Muscle layer of colon (tissue), 2 donors: ENCODE data around the gene RAB11FIP4.
"Not testable (repeated sequence)": the region's sequence is repeated elsewhere in the genome, so short reads cannot be mapped to it uniquely, and the experiment has no call there.

ENCODE experiments used
- H3K27ac ChIP-seq: one replicate; pipeline ENCODE4 v1.7.0; 2013; ENCODE audit warnings: low read depth, mild to moderate bottlenecking, low read length, moderate library complexity
- H3K27me3 ChIP-seq, 2 donors: one replicate each; pipeline ENCODE4 v1.7.0; 2013; ENCODE audit warnings: low read length in 2 of 2, mild to moderate bottlenecking in 2 of 2; ENCODE audit not compliant: insufficient read depth in 2 of 2, control insufficient read depth in 1 of 2
- H3K36me3 ChIP-seq: one replicate; pipeline ENCODE4 v1.7.0; 2013; ENCODE audit warnings: mild to moderate bottlenecking, low read length; ENCODE audit not compliant: insufficient read depth
- H3K4me1 ChIP-seq: one replicate; pipeline ENCODE4 v1.7.0; 2013; ENCODE audit warnings: mild to moderate bottlenecking, low read length; ENCODE audit not compliant: insufficient read depth
- H3K4me3 ChIP-seq, 2 donors: one replicate each; pipeline ENCODE4 v1.7.0; 2013; ENCODE audit warnings: low read length in 2 of 2, low read depth in 1 of 2, mild to moderate bottlenecking in 1 of 2, moderate library complexity in 1 of 2
- H3K9ac ChIP-seq: one replicate; pipeline ENCODE4 v1.7.0; 2013; ENCODE audit warnings: low read length
- H3K9me3 ChIP-seq: one replicate; pipeline ENCODE4 v1.7.0; 2013; ENCODE audit warnings: mild to moderate bottlenecking, low read length
- donor health status: abdominal sarcoma.
- donor health status: Adenocarcinoma of cecum.

The RAB11FIP4 gene

DNA sequence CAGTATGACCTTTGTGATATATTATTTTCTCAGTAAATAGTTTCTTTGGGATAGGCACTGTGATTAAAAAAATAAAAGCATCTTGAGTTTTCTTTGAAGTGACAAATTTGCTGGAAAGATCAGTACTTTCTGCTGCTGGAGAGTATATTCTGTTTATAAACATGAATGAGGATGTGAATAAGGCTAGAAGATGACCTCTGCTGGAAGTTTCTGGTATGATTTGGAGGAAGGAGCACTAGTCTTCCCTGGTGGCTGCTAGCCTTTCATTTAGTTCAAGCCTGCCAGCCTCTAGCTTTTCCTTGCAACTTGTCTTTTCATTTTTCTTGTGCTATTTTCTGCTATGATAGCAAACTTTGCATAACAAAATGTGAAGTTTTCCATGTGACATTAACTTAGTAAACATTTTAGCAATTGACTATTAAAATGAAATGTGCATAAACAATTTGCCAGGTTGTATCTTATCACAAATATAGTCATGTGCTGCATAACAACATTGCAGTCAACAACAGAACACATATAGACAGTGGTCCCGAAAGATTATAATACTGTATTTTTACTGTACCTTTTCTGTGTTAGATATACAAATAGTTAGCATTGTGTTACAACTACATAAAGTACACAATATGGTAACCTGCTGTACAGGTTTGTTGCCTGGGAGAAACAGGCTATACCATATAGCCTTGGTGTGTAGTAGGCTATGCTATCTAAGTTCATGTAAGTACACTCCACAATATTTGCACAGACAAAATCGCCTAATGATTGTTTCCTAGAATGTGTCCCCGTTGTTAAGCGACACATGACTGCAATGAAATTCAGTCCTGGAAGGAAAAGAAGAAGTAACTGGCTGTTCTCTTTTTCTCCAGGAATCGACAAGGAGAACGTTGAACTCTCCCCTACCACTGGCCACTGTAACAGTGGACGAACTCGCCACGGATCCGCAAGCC lies 18.1 kb upstream of the RAB11FIP4 start:
- no peak overlapping the region for H3K4me3 ChIP-seq
- H3K9me3 ChIP-seq: no peaks in the 10 kb centered on the region
- H3K4me1 ChIP-seq: no peaks in the 10 kb centered on the region
- peaks cover 13% of the 10 kb centered on the region for H3K36me3 ChIP-seq
- no peaks in the 10 kb centered on the region for H3K27me3 ChIP-seq
- no peak overlapping the region for H3K27ac ChIP-seq
- H3K9ac ChIP-seq: no peak overlapping the region

DNA sequence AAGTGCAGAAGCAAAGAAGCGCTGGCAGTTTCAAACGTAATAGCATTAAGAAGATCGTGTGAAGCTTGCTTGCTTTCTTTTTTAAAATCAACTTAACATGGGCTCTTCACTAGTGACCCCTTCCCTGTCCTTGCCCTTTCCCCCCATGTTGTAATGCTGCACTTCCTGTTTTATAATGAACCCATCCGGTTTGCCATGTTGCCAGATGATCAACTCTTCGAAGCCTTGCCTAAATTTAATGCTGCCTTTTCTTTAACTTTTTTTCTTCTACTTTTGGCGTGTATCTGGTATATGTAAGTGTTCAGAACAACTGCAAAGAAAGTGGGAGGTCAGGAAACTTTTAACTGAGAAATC lies 17.4 kb upstream of the RAB11FIP4 start:
- H3K36me3 ChIP-seq: peaks cover 13% of the 10 kb centered on the region
- H3K27me3 ChIP-seq: no peaks in the 10 kb centered on the region
- no peaks in the 10 kb centered on the region for H3K4me1 ChIP-seq
- no peak overlapping the region for H3K27ac ChIP-seq
- no peak overlapping the region for H3K9ac ChIP-seq
- H3K9me3 ChIP-seq: no peaks in the 10 kb centered on the region
- no peak overlapping the region for H3K4me3 ChIP-seq

DNA sequence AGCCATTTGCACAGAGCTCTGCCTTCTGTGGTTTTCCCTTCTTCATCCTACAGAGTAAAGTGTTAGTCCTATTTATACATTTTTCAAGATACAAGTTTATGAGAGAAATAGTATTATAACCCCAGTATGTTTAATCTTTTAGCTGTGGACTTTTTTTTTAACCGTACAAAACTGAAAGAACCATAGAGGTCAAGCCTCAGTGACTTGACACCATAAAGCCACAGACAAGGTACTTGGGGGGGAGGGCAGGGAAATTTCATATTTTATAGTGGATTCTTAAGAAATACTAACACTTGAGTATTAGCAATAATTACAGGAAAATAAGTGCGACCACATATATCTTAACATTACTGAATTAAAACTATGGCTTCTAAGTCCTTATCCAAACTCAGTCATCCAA lies 17.0 kb upstream of the RAB11FIP4 start:
- Histone ChIP-seq H3K9me3 (no peaks in the 10 kb centered on the region), H3K4me3 (no peak overlapping the region), H3K36me3 (peaks cover 13% of the 10 kb centered on the region), H3K4me1 (no peaks in the 10 kb centered on the region), H3K9ac (no peak overlapping the region), H3K27ac (no peak overlapping the region), H3K27me3 (no peaks in the 10 kb centered on the region)

GRCh38 chr17:31378638-31379037 lies 12.8 kb upstream of the RAB11FIP4 start:
- Histone ChIP-seq H3K4me1 (no peaks in the 10 kb centered on the region), H3K36me3 (peaks cover 9% of the 10 kb centered on the region), H3K27ac (no peak overlapping the region), H3K9ac (no peak overlapping the region), H3K9me3 (no peaks in the 10 kb centered on the region), H3K4me3 (no peak overlapping the region), H3K27me3 (no peaks in the 10 kb centered on the region)

DNA sequence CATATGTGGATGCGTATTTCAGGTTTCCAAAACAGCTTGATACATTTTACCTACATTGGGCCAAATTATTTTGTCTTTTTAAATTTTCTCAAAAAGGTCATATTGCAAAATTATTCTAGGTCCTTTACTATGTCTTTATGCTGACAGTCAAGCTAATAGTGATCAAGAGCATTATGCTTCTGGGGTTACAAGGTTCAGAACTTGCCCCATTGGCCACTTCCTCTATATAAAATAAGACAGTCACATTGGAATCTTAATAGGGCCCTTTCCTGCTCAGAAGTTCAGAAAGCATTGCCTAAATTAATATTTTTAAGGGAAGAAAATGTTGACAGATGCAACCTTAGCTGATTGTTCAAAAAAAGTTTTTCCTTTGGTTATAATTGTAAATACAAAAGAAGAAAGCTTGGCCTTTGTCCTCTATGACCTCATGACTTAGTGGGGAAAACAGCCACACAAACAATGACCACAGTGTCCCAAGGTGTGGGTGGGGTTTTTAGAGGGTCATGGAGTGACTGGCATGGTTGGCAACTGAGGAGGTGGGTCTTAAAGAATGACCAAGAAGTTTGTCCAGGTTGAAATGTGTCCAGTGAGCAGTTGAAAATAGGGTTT lies 11.8 kb upstream of the RAB11FIP4 start:
- no peak overlapping the region for H3K9ac ChIP-seq
- no peaks in the 10 kb centered on the region for H3K36me3 ChIP-seq
- H3K4me3 ChIP-seq: no peak overlapping the region
- H3K27ac ChIP-seq: no peak overlapping the region
- H3K27me3 ChIP-seq: no peaks in the 10 kb centered on the region
- no peaks in the 10 kb centered on the region for H3K9me3 ChIP-seq
- no peaks in the 10 kb centered on the region for H3K4me1 ChIP-seq

DNA sequence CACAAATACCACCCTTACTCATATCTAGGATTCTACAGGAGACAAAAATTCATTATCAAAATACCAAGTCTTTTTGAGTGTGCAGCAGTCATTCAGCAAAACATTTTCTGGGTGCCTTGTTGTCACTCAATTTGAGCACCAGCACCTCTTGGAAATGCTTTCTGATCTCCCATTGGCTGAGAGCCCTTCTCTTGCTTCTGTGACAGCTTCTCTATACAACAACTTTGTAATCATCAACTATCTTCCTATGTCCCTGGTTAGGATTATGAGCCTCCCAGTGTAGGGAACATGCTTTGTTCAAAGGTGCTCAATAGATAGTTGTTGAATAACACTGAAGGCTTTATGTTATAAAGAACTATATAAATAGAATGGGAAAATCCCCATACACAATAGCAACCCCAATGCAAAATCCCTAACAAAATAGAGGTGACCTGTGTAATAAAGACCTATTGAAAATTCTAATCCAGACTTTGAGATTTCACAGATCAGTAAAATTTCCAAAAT lies 10.3 kb upstream of the RAB11FIP4 start:
- Histone ChIP-seq H3K27me3 (no peaks in the 10 kb centered on the region), H3K9ac (no peak overlapping the region), H3K9me3 (no peaks in the 10 kb centered on the region), H3K27ac (no peak overlapping the region), H3K4me3 (no peak overlapping the region), H3K4me1 (no peaks in the 10 kb centered on the region), H3K36me3 (no peaks in the 10 kb centered on the region)

DNA sequence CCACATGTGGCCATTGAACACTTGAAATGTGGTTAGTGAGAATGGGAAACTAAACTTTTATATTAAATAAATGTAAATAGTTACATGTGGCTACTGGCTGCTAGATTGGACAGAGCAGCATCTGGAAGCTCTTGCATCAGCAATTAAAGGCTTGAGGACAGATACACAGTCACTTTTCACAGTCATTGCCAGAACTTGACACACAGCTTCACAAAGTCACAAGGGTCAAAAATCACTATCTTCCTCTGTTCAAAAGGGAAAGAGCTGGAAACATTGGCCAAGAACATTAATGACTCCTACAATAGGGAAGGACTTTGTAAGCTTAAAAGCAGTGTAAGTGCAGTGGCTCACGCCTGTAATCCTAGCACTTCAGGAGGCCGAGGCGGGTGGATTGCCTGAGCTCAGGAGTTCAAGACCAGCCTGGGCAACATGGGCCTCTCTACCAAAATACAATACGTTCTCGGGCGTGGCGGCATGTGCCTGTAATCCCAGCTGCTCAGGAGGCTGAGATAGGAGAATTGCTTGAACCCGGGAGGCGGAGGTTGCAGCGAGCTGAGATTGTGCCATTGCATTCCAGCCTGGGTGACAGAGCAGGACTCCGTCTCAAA lies 8.7 kb upstream of the RAB11FIP4 start:
- not testable (repeated sequence) for H3K27ac ChIP-seq, H3K9me3 ChIP-seq, H3K4me1 ChIP-seq

DNA sequence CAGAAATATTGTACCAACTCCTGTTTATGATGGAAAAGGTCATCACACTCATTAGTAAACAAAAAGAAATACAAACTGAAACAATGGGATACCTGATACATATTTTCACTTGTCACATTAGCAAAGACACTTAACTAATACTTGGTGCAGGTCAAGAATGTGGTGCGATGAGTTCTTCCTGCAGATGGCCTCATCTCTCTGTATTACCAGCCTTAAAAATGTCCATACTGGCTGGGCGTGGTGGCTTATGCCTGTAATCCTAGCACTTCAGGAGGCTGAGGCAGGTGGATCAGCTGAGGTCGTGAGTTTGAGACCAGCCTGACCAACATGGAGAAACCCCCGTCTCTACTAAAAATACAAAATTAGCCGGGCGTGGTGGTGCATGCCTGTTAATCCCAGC lies 8.0 kb upstream of the RAB11FIP4 start:
- not testable (repeated sequence) for H3K9ac ChIP-seq, H3K9me3 ChIP-seq, H3K36me3 ChIP-seq, H3K27ac ChIP-seq, H3K4me1 ChIP-seq, H3K4me3 ChIP-seq, H3K27me3 ChIP-seq

More for the DNA sequence above, 8.7 kb upstream of the RAB11FIP4 start:
- not testable (repeated sequence) for H3K4me3 ChIP-seq, H3K36me3 ChIP-seq, H3K27me3 ChIP-seq, H3K9ac ChIP-seq

- Histone ChIP-seq H3K9ac (no peak overlapping the region), H3K27ac (no peak overlapping the region), H3K27me3 (peaks cover 0 to 10% of the 10 kb centered on the region in 2 donors), H3K4me1 (no peaks in the 10 kb centered on the region), H3K36me3 (no peaks in the 10 kb centered on the region), H3K9me3 (no peaks in the 10 kb centered on the region), H3K4me3 (no peak overlapping the region)
These were observed 5.8 kb upstream of the RAB11FIP4 start for GRCh38 chr17:31385428-31386285.

- Histone ChIP-seq H3K27ac (no peak overlapping the region), H3K9me3 (no peaks in the 10 kb centered on the region), H3K4me1 (no peaks in the 10 kb centered on the region), H3K4me3 (no peak overlapping the region), H3K9ac (no peak overlapping the region), H3K36me3 (no peaks in the 10 kb centered on the region), H3K27me3 (peaks cover 0 to 16% of the 10 kb centered on the region in 2 donors)
These were observed 4.9 kb upstream of the RAB11FIP4 start for GRCh38 chr17:31386542-31387075.

- Histone ChIP-seq H3K27ac (no peak overlapping the region), H3K9ac (no peak overlapping the region), H3K4me3 (no peak overlapping the region), H3K4me1 (peaks cover 2% of the 10 kb centered on the region), H3K9me3 (no peaks in the 10 kb centered on the region), H3K27me3 (peaks cover 3 to 22% of the 10 kb centered on the region in 2 donors), H3K36me3 (no peaks in the 10 kb centered on the region)
These were observed 4.0 kb upstream of the RAB11FIP4 start for GRCh38 chr17:31387438-31387837.
